SK-N-SH (cell line): Measurements from ENCODE around the gene TMEM225B. TPM values are rescaled to one million over a fixed set of nuclear protein-coding genes. Genes with fewer than 3 reads are reported as not detected.
A peak's percentile ranks its signal among the peaks of the same experiment; 100 is the strongest.
"Not testable (repeated sequence)": the region's sequence is repeated elsewhere in the genome, so short reads cannot be mapped to it uniquely, and the experiment has no call there.

Experiments
- CTCF ChIA-PET: fragments of 300-600, 350-600 bp; formaldehyde crosslinking; extraction: SDS; loops from one replicate; lab custom pipeline; 2021; lab: Yijun Ruan, JAX
- POLR2A ChIA-PET: fragments of 350-600 bp; sonication (Branson Sonifier 250); formaldehyde crosslinking; extraction: SDS; loops from one replicate; lab custom pipeline; 2020; ENCODE audit warnings: antibody characterized with exemption, inconsistent platforms; lab: Yijun Ruan, JAX
- DNase-seq: peaks from one replicate; pipeline ENCODE4 v3.0.0; 2012
- H2AFZ ChIP-seq: fragments of 200-600 bp; sonication (generic); 2 replicates; pipeline ENCODE4 v1.8.1; 2016; ENCODE audit warnings: antibody characterized with exemption, mild to moderate bottlenecking, low read depth
- H3F3A ChIP-seq: fragments of 200-600 bp; sonication (generic); replicated peaks from 2 replicates; pipeline ENCODE3; 2016; ENCODE audit warnings: antibody characterized with exemption, mild to moderate bottlenecking; ENCODE audit not compliant: insufficient read depth
- H3K27ac ChIP-seq, 2 experiments: fragments of 200-500 bp in 1 of 2; fragments of 200-600 bp in 1 of 2; sonication (Bioruptor generic) in 1 of 2; sonication (generic), shearing (Covaris generic) in 1 of 2; 2 replicates each; pipeline versions ENCODE4 v1.5.1 to v1.6.1; 2014 to 2016; ENCODE audit warnings: low read depth in 2 of 2, inconsistent platforms in 1 of 2, low read length in 1 of 2, mild to moderate bottlenecking in 1 of 2, mixed read lengths in 1 of 2
- H3K27me3 ChIP-seq: fragments of 200-600 bp; sonication (generic), shearing (Covaris generic); 2 replicates; pipeline ENCODE4 v1.6.1; 2016; ENCODE audit warnings: mixed run types; ENCODE audit not compliant: insufficient read depth
- H3K36me3 ChIP-seq, 2 experiments: fragments of 200-500 bp in 1 of 2; fragments of 200-600 bp in 1 of 2; sonication (Bioruptor generic) in 1 of 2; sonication (generic) in 1 of 2; replicated peaks in 1 of 2; 2 replicates each; pipeline versions ENCODE3 to v1.5.1; 2014 to 2016; ENCODE audit warnings: low read length in 1 of 2, mild to moderate bottlenecking in 1 of 2; ENCODE audit not compliant: insufficient read depth in 2 of 2, control insufficient read depth in 1 of 2
- H3K4me1 ChIP-seq, 2 experiments: fragments of 200-500 bp in 1 of 2; fragments of 200-600 bp in 1 of 2; sonication (Bioruptor generic) in 1 of 2; sonication (generic), shearing (Covaris generic) in 1 of 2; 2 replicates each; pipeline versions ENCODE4 v1.5.1 to v1.6.1; 2014 to 2016; ENCODE audit warnings: low read depth in 1 of 2, low read length in 1 of 2, mixed run types in 1 of 2; ENCODE audit not compliant: insufficient read depth in 2 of 2, control insufficient read depth in 1 of 2
- H3K4me2 ChIP-seq: fragments of 200-600 bp; sonication (generic), shearing (Covaris generic); 2 replicates; pipeline ENCODE4 v1.6.1; 2017; ENCODE audit warnings: mixed run types
- H3K4me3 ChIP-seq, 2 experiments: fragments of 200-500 bp in 1 of 2; fragments of 200-600 bp in 1 of 2; sonication (Bioruptor generic) in 1 of 2; sonication (generic), shearing (Covaris generic) in 1 of 2; 2 replicates each; pipeline versions ENCODE4 v1.5.1 to v1.8.1; 2014 to 2016; ENCODE audit warnings: low read depth in 2 of 2, inconsistent platforms in 1 of 2, low read length in 1 of 2, mild to moderate bottlenecking in 1 of 2, mixed read lengths in 1 of 2, moderate library complexity in 1 of 2
- H3K79me2 ChIP-seq: fragments of 200-600 bp; sonication (generic); 2 replicates; pipeline ENCODE4 v1.8.1; 2017; ENCODE audit warnings: mild to moderate bottlenecking; ENCODE audit not compliant: insufficient read depth
- H3K9ac ChIP-seq: fragments of 200-600 bp; sonication (generic); 2 replicates; pipeline ENCODE4 v1.6.1; 2017; ENCODE audit warnings: mixed run types
- H3K9me2 ChIP-seq: fragments of 200-600 bp; sonication (generic); 2 replicates; pipeline ENCODE4 v1.6.1; 2017; ENCODE audit warnings: mixed run types
- H3K9me3 ChIP-seq: fragments of 200-600 bp; sonication (generic); 2 replicates; pipeline ENCODE4 v1.6.1; 2017; ENCODE audit warnings: mixed run types, mild to moderate bottlenecking, moderate library complexity
- H4K20me1 ChIP-seq: fragments of 200-600 bp; sonication (generic); 2 replicates; pipeline ENCODE4 v1.6.1; 2017; ENCODE audit warnings: mild to moderate bottlenecking, mixed run types; ENCODE audit not compliant: insufficient read depth
- CTCF ChIP-seq: fragments of 200-600 bp; sonication (generic); IDR thresholded peaks from 2 replicates; pipeline ENCODE4 v1.6.1; 2017; ENCODE audit warnings: antibody characterized with exemption, mild to moderate bottlenecking, moderate library complexity
- GABPA ChIP-seq: IDR thresholded peaks from 2 replicates; pipeline ENCODE4 v1.4.0; 2012; ENCODE audit warnings: low read depth, mild to moderate bottlenecking
- IRF3 ChIP-seq: fragments of 150-350 bp; IDR thresholded peaks from 2 replicates; pipeline ENCODE4 v1.6.1; 2016; ENCODE audit warnings: mild to moderate bottlenecking, low read depth, low read length
- MEF2A ChIP-seq: IDR thresholded peaks from 2 replicates; pipeline ENCODE4 v1.4.0; 2012; ENCODE audit warnings: low read depth, borderline replicate concordance
- NFIC ChIP-seq: IDR thresholded peaks from 2 replicates; pipeline ENCODE4 v1.4.0; 2012; ENCODE audit warnings: borderline replicate concordance
- RAD21 ChIP-seq: IDR thresholded peaks from 2 replicates; pipeline ENCODE4 v1.6.1; 2012; ENCODE audit warnings: mild to moderate bottlenecking, low read length
- RFX5 ChIP-seq: IDR thresholded peaks from 2 replicates; pipeline ENCODE4 v1.6.1; 2012; ENCODE audit warnings: mild to moderate bottlenecking, improper control_type of control experiment, low read length
- RXRA ChIP-seq: IDR thresholded peaks from 2 replicates; pipeline ENCODE4 v1.4.0; 2012; ENCODE audit warnings: low read depth, mild to moderate bottlenecking, borderline replicate concordance
- SIN3A ChIP-seq: IDR thresholded peaks from 2 replicates; pipeline ENCODE4 v1.6.1; 2012; ENCODE audit warnings: low read depth, mild to moderate bottlenecking, low read length, moderate library complexity, borderline replicate concordance
- TCF12 ChIP-seq: IDR thresholded peaks from 2 replicates; pipeline ENCODE4 v1.4.0; 2012
- TEAD4 ChIP-seq: IDR thresholded peaks from 2 replicates; pipeline ENCODE4 v1.4.0; 2012; ENCODE audit warnings: mild to moderate bottlenecking, borderline replicate concordance; ENCODE audit not compliant: insufficient read depth
- WGBS: methylation state at CpG from one replicate; pipeline ENCODE4 v1.1.6; 2017; ENCODE audit warnings: low lambda C conversion rate; 5-methylcytosine and 5-hydroxymethylcytosine counted together
- polyA plus RNA-seq, 3 experiments: library from polyadenylated mRNA; depleted of rRNA; stranded (reverse); fragments of >200 nt; gene quantifications; 2 replicates each; pipeline ENCODE4 v1.2.3, GENCODE V29; 2012
- TF ChIP-seq, protein P1 (sequence below): IDR thresholded peaks from 2 replicates; pipeline ENCODE4 v1.4.0; 2012; ENCODE audit warnings: low read depth, borderline replicate concordance

Gene TMEM225B
- polyA plus RNA-seq, 1 of the 3 experiments (the other 2 are of a cell fraction): 1.5 TPM

- no peaks in the 10 kb centered on the region for H3K9me2 ChIP-seq
- TF ChIP-seq RFX5 (no peak), TEAD4 (no peak), TCF12 (no peak), CTCF (peak; percentile 28; the same call in 1 of the 2 replicates), RAD21 (peak; percentile 24)
- no peak overlapping the region for H2AFZ ChIP-seq
- no peak overlapping the region for H3K4me2 ChIP-seq
- H3K79me2 ChIP-seq: peaks cover 5% of the 10 kb centered on the region; the same call in 1 of the 2 replicates
- WGBS: 75% methylated on average over 9 of the region's 9 CpGs
- H3K4me3 ChIP-seq: no peak overlapping the region
- H3K27me3 ChIP-seq: no peaks in the 10 kb centered on the region
- peaks cover 12% of the 10 kb centered on the region for H3F3A ChIP-seq
- DNase-seq: no peak
- H3K9ac ChIP-seq: no peak overlapping the region
- no peaks in the 10 kb centered on the region for H3K4me1 ChIP-seq
- H4K20me1 ChIP-seq: no peaks in the 10 kb centered on the region
- ChIA-PET CTCF (interaction anchor here (0.5 to 2.1 kb wide), 3 partner anchors 15 to 48 kb away, joined by 3 to 5 read pairs (median 3); partner anchors contain the start of genes CYP3A5 and ZSCAN25), POLR2A (interaction anchor here (3.4 kb wide), 1 partner anchor 15 kb away, joined by 13 read pairs; the partner anchor contains the start of gene ZSCAN25)
- H3K27ac ChIP-seq: no peak overlapping the region
- peaks cover 45 to 61% of the 10 kb centered on the region in 2 experiments for H3K36me3 ChIP-seq
- H3K9me3 ChIP-seq: no peaks in the 10 kb centered on the region
Observed at GRCh38 chr7:99631295-99632109, 33.4 kb downstream of the TMEM225B start.

DNA sequence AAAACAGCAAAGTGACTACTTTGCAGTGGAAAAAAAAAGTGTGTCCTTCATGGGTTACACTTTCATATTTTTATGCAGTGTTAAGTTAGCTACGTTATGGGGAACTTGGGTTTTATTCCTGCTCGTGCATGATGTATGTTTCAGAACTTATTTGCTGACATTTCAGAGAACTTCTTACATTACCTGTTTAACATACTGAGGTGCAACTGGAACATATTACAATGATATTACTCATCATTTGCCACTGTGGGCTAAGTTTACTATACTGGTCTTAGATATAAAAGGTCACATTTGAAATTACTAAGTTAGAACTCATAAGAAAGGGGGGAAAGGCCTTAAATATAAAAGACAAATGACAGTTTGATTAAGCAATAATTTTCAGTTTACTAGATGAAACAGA is 39.3 kb downstream of the TMEM225B start:
- H3F3A ChIP-seq, H3K9me2 ChIP-seq, H3K4me3 ChIP-seq, H3K79me2 ChIP-seq, H3K27ac ChIP-seq, H2AFZ ChIP-seq, H3K27me3 ChIP-seq, DNase-seq, H3K9me3 ChIP-seq, CTCF ChIA-PET, H3K4me2 ChIP-seq, H3K9ac ChIP-seq, H3K36me3 ChIP-seq, POLR2A ChIA-PET, H3K4me1 ChIP-seq, H4K20me1 ChIP-seq: not testable (repeated sequence)
- 90% methylated on average over 2 of the region's 2 CpGs for WGBS

DNA sequence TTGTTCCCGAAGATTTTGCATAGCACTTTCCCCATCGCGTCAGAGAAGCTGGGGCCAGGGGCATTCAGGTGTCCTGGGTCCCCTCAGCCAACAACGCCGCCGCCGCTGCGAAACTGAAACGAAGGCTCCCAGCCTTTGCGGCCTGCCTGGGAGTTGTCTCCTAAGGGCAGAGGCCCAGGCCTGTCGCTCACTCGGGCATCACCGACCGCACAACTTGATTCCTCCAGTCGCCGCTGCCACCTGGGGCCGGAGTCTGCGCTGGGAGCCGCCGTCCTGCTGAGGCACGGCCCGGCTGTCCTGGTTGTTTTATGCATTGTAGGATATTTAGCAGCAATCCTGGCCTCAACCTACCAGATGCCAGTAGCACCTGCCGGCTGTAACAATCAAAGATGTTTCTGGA is 40.7 kb downstream of the TMEM225B start:
- no peak overlapping the region for H3K4me3 ChIP-seq
- H4K20me1 ChIP-seq: no peaks in the 10 kb centered on the region
- no peaks in the 10 kb centered on the region for H3K9me3 ChIP-seq
- ChIA-PET POLR2A (no interaction called here), CTCF (no interaction called here)
- 94% methylated on average over 23 of the region's 23 CpGs for WGBS
- H3K27ac ChIP-seq: no peak overlapping the region
- no peak for DNase-seq
- H3K36me3 ChIP-seq: peaks cover 0 to under 1% of the 10 kb centered on the region in 2 experiments
- H3K9ac ChIP-seq: no peak overlapping the region
- no peaks in the 10 kb centered on the region for H3K4me1 ChIP-seq
- no peaks in the 10 kb centered on the region for H3K27me3 ChIP-seq
- H2AFZ ChIP-seq: no peak overlapping the region
- H3K9me2 ChIP-seq: no peaks in the 10 kb centered on the region
- no peaks in the 10 kb centered on the region for H3K79me2 ChIP-seq
- H3F3A ChIP-seq: no peaks in the 10 kb centered on the region
- no peak overlapping the region for H3K4me2 ChIP-seq
- TF ChIP-seq GABPA (no peak), RFX5 (no peak), IRF3 (no peak), TCF12 (no peak), SIN3A (no peak), MEF2A (no peak), CTCF (no peak), NFIC (no peak), RXRA (no peak)
- TF ChIP-seq, protein P1, sequence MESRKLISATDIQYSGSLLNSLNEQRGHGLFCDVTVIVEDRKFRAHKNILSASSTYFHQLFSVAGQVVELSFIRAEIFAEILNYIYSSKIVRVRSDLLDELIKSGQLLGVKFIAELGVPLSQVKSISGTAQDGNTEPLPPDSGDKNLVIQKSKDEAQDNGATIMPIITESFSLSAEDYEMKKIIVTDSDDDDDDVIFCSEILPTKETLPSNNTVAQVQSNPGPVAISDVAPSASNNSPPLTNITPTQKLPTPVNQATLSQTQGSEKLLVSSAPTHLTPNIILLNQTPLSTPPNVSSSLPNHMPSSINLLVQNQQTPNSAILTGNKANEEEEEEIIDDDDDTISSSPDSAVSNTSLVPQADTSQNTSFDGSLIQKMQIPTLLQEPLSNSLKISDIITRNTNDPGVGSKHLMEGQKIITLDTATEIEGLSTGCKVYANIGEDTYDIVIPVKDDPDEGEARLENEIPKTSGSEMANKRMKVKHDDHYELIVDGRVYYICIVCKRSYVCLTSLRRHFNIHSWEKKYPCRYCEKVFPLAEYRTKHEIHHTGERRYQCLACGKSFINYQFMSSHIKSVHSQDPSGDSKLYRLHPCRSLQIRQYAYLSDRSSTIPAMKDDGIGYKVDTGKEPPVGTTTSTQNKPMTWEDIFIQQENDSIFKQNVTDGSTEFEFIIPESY: no peak
